HepG2 (cell line): ENCODE measurements around the gene MZF1. TPM values are rescaled to one million over a fixed set of nuclear protein-coding genes. Genes with fewer than 3 reads are reported as not detected.

Experiments
- FOXK2 ChIP-seq: fragments of 450-650 bp; IDR thresholded peaks from 2 replicates; pipeline ENCODE4 v1.6.1; 2016
- FUBP1 ChIP-seq: sonication (generic); formaldehyde crosslinking; IDR thresholded peaks from 2 replicates; pipeline ENCODE4 v1.5.1; 2020; ENCODE audit warnings: missing genetic modification reagents, mild to moderate bottlenecking, borderline replicate concordance
- HNF4G ChIP-seq, 2 experiments: sonication (generic) in 1 of 2; formaldehyde crosslinking in 1 of 2; IDR thresholded peaks; 2 replicates each; pipeline versions ENCODE4 v1.4.0 to v1.6.1; 2011 to 2020; ENCODE audit warnings: borderline replicate concordance in 2 of 2, low read depth in 2 of 2, mild to moderate bottlenecking in 2 of 2, low read length in 1 of 2, missing genetic modification reagents in 1 of 2, moderate library complexity in 1 of 2
- IRF1 ChIP-seq: sonication (generic); formaldehyde crosslinking; IDR thresholded peaks from 2 replicates; pipeline ENCODE4 v1.4.0; 2020; ENCODE audit warnings: low read depth, mild to moderate bottlenecking, missing genetic modification reagents
- ISL2 ChIP-seq: sonication (generic); formaldehyde crosslinking; IDR thresholded peaks from 2 replicates; pipeline ENCODE4 v1.5.0; 2020; ENCODE audit warnings: missing genetic modification reagents
- MEIS1 ChIP-seq: sonication (generic); formaldehyde crosslinking; IDR thresholded peaks from 2 replicates; pipeline ENCODE4 v1.9.0; 2021; ENCODE audit warnings: mild to moderate bottlenecking, missing genetic modification reagents, moderate library complexity, borderline replicate concordance
- MTERF4 ChIP-seq: sonication (generic); formaldehyde crosslinking; IDR thresholded peaks from 2 replicates; pipeline ENCODE4 v1.8.0; 2023; ENCODE audit warnings: mild to moderate bottlenecking, missing genetic modification reagents
- MYPOP ChIP-seq: sonication (generic); formaldehyde crosslinking; IDR thresholded peaks from 2 replicates; pipeline ENCODE4 v1.8.1; 2023; ENCODE audit warnings: mild to moderate bottlenecking, moderate library complexity, missing genetic modification reagents
- NCOR1 ChIP-seq: fragments of 200-600 bp; sonication (generic); IDR thresholded peaks from 2 replicates; pipeline ENCODE4 v1.7.0; 2017; ENCODE audit warnings: antibody characterized with exemption, low read length, borderline replicate concordance
- NFKB2 ChIP-seq: sonication (generic); formaldehyde crosslinking; IDR thresholded peaks from 2 replicates; pipeline ENCODE4 v1.4.0; 2020; ENCODE audit warnings: missing genetic modification reagents, borderline replicate concordance
- PLRG1 ChIP-seq: fragments of 450-650 bp; conservative IDR thresholded peaks from 2 replicates; pipeline ENCODE4 v1.6.1; 2016
- XRCC5 ChIP-seq: fragments of 200-400 bp; formaldehyde crosslinking; optimal IDR thresholded peaks from 2 replicates; pipeline ENCODE3; 2017; ENCODE audit warnings: mild to moderate bottlenecking, low read length
- ZHX2 ChIP-seq, 2 experiments: sonication (generic) in 1 of 2; formaldehyde crosslinking in 1 of 2; IDR thresholded peaks; 2 replicates each; pipeline versions ENCODE4 v1.6.1 to v1.9.0; 2014 to 2022; ENCODE audit warnings: antibody characterized with exemption in 1 of 2, borderline replicate concordance in 1 of 2, inconsistent platforms in 1 of 2, low read depth in 1 of 2, missing genetic modification reagents in 1 of 2
- ZNF253 ChIP-seq: sonication (generic); formaldehyde crosslinking; IDR thresholded peaks from 2 replicates; pipeline ENCODE4 v1.8.0; 2022; ENCODE audit warnings: mild to moderate bottlenecking, missing genetic modification reagents, borderline replicate concordance
- ZNF292 ChIP-seq: sonication (generic); formaldehyde crosslinking; IDR thresholded peaks from 2 replicates; pipeline ENCODE4 v1.8.1; 2022; ENCODE audit warnings: mild to moderate bottlenecking, low read depth, missing genetic modification reagents, borderline replicate concordance
- ZSCAN29 ChIP-seq: sonication (generic); formaldehyde crosslinking; conservative IDR thresholded peaks from 2 replicates; pipeline ENCODE4 v1.4.0; 2020; ENCODE audit warnings: mild to moderate bottlenecking, missing genetic modification reagents
- polyA plus RNA-seq, 8 experiments: library from polyadenylated mRNA; depleted of rRNA in 3 of 8; stranded (reverse) in 7 of 8; unstranded in 1 of 8; fragments of >200 nt; fragmentation: Illumina TruSeq in 4 of 8; extraction: Trizol in 4 of 8; gene quantifications; 2 replicates each; pipeline versions ENCODE4 v1.2.1 to v1.2.3, GENCODE V29; 2011 to 2016; ENCODE audit warnings: low read depth in 4 of 8, missing spikeins in 1 of 8, mixed read lengths in 1 of 8; ENCODE audit not compliant: insufficient read depth in 1 of 8
- total RNA-seq, 5 experiments: library from RNA; depleted of rRNA; stranded (reverse); fragments of >200 nt; fragmentation: Illumina TruSeq; extraction: Trizol; gene quantifications; 2 replicates each; pipeline ENCODE4 v1.2.3, GENCODE V29; 2016; ENCODE audit warnings: low read depth in 1 of 5

MZF1 gene
- total and polyA plus RNA-seq, 2 of the 13 experiments (the other 11 are each of a cell fraction or from before 2014, with no cell fraction given) = 3.1 to 8.1 TPM

- TF ChIP-seq MYPOP = 0 out of 2 replicates have a peak, but pooled peaks have one; percentile 58
- TF ChIP-seq ZSCAN29 (CRISPR knock-in tag) = no peak; the same call in 1 of the 2 replicates
- TF ChIP-seq ISL2 (CRISPR knock-in tag) = 0 out of 2 replicates have a peak, but pooled peaks have one; percentile 27
- no peak for TF ChIP-seq ZNF292 (CRISPR knock-in tag)
- TF ChIP-seq MEIS1 (CRISPR knock-in tag) = peak; percentile 67; the same call in 1 of the 2 replicates
- TF ChIP-seq HNF4G (IDR thresholded peaks at IDR 0.05; ENCODE audit: borderline replicate concordance, low read depth, low read length) = no peak
- TF ChIP-seq HNF4G (CRISPR knock-in tag; IDR thresholded peaks at IDR 0.05; ENCODE audit: borderline replicate concordance, low read depth) = no peak
- TF ChIP-seq ZHX2 (IDR thresholded peaks at IDR 0.05; ENCODE audit: low read depth) = peak; percentile 55
- 0 out of 2 replicates have a peak, but pooled peaks have one; percentile 62 for TF ChIP-seq ZHX2 (CRISPR knock-in tag; IDR thresholded peaks at IDR 0.05; ENCODE audit: borderline replicate concordance)
- TF ChIP-seq IRF1 = no peak
- no peak for TF ChIP-seq FUBP1 (CRISPR knock-in tag)
- 0 out of 2 replicates have a peak, but pooled peaks have one; percentile 38 for TF ChIP-seq ZNF253
- TF ChIP-seq MTERF4 (CRISPR knock-in tag) = no peak
- peak; percentile 32 for TF ChIP-seq NFKB2
- TF ChIP-seq XRCC5 = no peak
- TF ChIP-seq FOXK2 = no peak
- TF ChIP-seq PLRG1 = no peak
- TF ChIP-seq NCOR1 = peak; percentile 32; the same call in 1 of the 2 replicates
Observed at GRCh38 chr19:58543826-58544590, 29.1 kb downstream of the MZF1 start, which contains the start of gene TRIM28 (continued).
